ENCODE data around the gene GPT2.
"Not testable (repeated sequence)": the region's sequence is repeated elsewhere in the genome, so short reads cannot be mapped to it uniquely, and the experiment has no call there.

Gene GPT2

DNA sequence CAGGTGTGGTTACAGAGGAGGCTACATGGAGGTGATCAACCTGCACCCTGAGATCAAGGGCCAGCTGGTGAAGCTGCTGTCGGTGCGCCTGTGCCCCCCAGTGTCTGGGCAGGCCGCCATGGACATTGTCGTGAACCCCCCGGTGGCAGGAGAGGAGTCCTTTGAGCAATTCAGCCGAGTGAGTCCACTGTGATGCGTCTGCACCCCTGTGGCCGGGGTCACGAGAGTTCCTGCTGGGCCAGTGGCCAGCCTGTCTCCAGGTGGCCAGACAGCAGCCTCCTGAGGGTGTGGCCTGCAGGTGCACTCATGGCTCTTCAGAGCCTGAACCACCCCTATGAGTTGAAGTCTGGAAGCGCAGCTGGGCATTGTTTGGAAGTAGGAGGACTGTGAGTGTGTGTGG is 38.1 kb downstream of the GPT2 start:
- no peak for DNase-seq

DNA sequence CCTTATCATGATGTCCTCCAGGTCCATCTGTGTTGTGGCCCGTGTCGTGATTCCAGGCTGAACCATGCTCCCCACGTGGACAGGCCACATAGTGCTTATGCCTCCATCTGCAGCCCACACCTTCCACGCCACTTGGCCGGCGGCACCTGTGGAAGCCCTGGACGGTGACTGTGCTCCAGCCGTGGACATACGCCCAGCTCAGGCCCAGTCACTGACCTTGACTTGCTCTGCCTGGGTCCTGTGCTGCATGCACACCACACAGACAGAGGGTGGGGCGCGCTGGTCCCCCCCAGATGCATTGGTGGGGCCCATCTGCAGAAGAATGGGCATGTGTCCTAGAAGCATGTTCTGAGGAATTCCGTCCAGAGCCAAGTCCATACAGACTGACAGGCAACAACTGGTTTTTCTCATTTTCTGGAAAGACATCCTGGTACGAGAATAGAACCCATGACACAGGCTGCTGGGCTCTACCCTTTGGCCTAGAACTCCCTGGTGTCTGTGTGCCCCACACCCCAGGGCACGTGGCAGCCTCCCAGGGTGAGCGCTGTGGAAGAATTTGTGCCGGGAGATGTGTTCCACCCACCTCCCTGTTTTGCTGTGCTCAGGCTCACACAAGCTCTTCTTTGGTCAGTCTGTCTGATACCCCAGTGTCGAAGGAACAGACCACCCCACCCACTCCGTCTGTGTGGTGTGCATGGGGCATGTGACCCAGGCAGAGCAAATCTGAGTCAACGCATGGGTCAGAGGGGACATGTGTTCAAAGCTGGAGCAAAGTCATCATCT is 39.5 kb downstream of the GPT2 start:
- DNase-seq = no peak

DNA sequence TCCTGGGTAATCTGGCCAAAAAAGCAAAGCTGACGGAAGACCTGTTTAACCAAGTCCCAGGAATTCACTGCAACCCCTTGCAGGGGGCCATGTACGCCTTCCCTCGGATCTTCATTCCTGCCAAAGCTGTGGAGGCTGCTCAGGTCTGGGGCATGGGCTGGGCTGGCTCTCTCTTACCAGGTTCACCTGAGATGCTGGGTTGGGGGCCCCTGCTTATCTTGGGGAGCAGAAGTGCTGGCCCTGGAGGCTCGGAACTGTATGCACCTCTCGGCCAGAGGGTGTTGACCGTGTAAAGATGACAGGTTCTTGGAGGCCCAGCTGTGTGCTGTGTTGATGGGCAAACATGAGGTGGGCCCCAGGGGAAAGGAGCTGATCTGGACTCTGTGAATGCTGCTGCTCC is 40.2 kb downstream of the GPT2 start:
- DNase-seq = no peak

DNA sequence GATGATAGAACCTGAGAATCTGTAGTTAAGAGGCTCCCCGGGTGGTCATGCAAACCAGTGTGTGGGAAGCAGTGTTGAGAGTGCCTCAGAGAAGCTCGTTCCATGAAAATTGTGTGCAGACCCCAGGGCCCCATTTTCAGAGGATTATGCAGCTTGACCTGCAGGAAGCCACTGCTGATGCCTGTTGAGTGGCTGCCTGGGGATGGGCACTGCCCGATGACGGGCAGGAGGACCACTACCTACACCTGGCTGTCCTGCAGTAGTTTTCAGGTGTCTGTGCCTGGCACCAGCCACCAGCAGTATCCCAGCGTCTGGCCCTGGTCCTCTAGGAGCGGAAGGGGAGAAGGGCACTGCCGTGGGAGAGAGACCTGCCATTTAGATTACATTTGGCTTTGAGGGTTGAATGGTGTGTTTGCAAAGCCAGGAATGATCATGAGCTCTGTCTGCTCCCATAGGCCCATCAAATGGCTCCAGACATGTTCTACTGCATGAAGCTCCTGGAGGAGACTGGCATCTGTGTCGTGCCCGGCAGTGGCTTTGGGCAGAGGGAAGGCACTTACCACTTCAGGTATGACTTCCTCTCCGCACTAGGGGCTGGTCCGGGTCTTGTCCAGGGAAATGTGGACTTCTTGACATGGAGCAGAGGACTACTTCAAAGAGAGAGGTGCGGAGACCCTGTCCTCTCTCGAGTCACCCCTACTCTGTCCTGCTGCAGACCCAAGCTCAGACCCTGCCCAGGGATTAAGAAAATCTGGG is 42.5 kb downstream of the GPT2 start:
- DNase-seq = no peak

DNA sequence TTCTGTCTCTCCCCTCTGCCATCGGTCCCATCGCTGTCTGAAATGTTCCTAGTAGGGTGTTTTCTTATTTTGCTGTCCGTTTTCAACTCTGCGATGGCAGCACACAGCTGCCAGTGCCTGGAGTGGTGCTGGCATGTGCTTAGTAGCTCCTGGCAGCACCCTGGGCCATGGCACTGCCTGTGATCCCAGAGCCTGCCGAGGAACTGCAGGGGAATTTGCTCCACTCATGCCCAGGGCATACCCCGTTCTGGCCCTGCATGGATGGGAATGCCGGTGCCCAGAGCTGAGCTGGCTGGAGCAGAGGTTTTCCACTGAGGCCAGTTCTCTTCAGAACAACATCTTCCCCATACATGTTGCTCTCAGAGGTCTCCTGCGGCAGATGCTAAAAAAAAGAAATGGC is 43.1 kb downstream of the GPT2 start:
- no peak for DNase-seq

DNA sequence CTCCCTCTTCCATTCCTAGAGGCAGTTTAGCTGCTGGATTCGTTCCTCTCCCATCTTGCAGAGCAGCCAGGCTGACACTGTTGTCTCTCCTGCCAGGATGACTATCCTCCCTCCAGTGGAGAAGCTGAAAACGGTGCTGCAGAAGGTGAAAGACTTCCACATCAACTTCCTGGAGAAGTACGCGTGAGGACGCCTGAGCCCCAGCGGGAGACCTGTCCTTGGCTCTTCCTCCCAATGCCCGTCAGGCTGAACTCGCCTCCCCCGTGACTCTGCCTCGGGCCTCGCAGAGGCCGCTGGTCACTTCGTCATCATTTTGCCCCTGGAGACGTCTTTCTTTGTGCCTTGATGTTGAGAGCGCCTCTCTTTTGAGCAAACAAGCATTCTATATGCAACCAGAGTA is 44.6 kb downstream of the GPT2 start:
- DNase-seq = no peak

DNA sequence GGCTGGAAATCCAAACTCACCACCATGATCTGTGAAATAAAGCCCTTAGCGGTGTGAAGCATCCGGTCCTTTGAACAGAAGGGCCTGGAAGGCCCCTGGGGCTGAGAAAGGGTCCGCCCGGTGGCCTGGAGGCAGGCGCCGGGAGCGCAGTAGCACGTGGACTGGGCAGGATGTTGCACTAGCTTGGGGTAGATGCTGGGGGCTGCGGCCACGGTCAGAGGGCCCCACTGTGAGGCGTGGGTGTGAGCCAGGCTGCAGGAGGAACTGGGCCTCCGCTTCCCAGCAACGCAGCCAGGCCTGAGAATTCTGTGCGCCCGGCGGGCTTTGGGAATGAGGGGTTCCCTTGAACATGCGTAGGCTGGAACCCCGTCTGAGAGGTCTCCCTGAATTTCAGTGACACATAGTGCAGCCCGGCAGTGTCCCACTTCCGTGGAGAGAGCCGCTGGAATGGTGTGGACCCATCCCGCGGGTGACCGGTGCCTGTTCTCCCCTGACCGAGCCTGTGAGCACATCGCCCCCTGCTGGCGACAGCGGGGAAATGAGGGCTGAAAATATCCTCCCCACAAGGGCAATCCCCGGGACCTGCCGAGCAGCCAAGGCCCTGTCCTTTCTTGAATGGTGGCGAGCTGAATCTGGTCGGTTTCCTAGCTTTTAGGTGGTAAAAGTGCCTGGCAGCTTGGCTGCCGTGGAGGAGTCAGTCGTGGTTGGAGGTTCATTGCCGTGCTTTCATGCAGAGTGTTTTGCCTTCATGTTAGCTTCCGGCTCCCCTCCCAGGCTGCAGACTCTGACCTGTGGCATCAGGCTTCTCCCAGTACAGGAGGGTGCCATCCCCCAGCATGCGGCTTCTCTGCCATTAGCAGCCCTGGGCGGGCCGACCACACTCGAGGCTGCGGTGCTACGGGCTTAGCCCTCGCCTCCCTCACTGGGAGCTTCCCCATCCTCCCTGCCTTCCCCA is 45.5 kb downstream of the GPT2 start:
- peak; percentile 20 to 64 (median 43) for DNase-seq

DNA sequence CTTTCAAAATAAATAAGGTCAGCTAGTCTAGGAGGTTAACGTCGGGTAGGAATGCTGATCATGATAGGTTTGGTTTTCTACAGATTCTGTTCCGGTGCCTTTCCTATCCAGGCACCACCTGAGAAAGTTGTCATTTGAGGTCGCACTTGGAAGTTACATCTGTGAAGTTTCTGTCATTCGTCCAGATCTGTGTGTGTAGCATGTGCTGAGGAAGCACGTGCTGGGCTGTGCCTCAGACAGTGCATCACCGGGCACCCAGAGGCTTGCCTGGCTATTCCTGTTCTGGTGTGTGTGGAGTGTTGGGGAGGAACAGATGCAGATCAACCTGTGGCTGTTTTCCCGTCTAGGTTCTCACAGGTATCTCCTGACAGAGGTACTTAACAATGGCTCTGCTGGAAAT is 46.7 kb downstream of the GPT2 start:
- no peak for DNase-seq

DNA sequence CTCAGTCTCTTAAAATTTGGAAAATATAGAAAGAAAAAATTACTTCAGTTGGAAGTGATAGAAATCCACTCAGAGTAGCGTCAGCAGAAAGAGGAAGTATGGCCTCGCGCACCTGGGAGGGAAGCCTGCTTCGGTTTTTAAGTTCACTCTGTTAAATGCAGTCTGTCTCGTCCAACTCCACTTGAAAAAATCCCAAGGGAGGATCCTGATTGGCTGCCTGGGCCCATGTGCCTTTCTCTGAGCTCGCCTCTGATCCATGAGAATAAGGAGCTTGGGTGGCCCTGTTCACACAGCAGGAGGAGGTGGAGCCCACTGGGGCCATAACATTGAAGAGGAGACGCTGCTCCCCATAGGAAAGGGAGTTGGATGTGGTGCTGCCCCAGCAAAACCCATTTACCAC is 48.6 kb downstream of the GPT2 start:
- no peak for DNase-seq

DNA sequence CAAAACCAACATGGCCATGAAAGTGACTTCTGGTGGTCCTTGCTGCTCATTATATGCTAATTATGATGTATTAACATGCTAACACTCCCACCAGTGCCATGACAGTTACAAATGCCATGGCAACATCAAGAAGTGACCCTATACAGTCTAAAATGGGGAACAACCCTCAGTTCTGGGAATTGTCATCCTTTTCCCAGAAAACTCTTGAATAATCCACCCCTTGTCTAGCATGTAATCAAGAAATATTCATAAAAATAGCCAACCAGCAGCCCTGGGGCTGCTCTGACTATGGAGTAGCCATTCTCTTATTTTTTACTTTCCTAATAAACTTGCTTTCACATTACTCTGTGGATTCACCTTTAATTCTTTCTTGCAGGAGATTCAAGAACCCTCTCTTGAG is 53.4 kb downstream of the GPT2 start:
- no peak for DNase-seq

DNA sequence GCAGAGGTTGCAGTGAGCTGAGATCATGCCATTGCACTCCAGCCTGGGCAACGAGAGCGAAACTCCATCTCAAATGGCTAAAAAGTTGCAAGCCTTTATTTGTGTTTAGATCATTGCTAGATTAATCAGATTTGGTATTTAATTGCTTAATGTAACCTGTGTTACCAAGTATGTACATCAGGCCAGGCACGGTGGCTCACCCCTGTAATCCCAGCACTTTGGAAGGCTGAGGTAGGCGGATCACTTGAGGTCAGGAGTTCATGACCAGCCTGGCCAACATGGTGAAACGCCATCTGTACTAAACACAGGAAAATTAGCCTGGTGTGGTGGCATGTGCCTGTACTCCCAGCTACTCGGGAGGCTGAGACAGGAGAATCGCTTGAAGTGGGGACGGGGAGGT is 60.6 kb downstream of the GPT2 start:
- DNase-seq = not testable (repeated sequence)

DNA sequence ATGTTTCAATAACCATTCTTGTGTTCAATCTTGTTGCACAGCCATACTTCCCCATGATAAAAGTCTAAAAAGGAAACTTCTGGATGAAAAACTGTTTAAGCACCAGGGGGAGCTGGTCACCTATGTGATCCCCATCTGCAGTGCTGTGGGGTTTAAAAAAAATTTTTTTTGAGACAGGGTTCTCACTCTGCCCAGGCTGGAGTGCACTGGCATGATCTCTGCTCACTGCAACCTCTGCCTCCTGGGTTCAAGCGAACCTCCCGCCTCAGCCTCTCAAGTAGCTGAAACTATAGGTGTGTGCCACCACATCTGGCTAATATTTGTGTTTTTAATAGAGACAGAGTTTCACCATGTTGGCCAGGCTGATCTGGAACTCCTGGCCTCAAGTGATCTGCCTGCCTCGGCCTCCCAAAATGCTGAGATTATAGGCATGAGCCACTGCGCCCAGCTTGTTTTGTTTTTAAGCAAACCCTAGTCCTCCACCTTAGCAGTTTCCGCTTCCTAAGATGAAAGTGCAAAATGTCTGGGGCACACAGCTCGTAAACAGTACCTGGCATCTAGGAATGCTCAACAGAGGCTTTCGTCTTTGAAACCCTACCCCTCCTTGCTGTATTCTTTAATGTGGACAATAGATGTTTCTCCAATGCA is 63.9 kb downstream of the GPT2 start:
- peak in 1 of 5 experiments; percentile 72 for DNase-seq

DNA sequence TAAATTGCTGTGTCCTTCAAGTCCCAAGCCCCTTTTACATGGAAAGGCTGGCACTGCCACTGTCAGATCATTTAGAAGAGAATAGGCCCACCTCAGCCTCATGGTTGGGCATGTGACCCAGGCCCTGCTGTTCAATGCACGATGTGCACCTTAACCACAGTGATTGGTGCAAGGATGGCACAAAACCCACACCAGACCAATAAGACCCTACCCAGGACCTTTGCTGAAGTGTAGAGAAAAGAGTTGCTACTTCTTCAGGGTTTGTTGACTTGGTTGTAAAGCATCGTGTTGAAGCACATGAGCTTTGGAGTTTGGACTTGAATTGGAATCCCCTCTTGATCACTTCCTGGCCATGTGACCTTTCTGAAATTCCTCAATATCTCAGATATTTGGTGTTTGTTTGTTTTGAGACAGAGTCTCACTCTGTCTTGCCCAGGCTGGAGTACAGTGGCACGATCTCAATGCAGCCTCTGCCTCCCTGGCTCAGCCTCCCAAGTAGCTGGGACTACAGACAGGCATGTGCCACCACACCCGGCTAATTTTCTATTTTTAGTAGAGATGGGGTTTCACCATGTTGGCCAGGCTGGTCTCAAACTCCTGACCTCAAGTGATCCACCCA is 64.5 kb downstream of the GPT2 start:
- DNase-seq = no peak

DNA sequence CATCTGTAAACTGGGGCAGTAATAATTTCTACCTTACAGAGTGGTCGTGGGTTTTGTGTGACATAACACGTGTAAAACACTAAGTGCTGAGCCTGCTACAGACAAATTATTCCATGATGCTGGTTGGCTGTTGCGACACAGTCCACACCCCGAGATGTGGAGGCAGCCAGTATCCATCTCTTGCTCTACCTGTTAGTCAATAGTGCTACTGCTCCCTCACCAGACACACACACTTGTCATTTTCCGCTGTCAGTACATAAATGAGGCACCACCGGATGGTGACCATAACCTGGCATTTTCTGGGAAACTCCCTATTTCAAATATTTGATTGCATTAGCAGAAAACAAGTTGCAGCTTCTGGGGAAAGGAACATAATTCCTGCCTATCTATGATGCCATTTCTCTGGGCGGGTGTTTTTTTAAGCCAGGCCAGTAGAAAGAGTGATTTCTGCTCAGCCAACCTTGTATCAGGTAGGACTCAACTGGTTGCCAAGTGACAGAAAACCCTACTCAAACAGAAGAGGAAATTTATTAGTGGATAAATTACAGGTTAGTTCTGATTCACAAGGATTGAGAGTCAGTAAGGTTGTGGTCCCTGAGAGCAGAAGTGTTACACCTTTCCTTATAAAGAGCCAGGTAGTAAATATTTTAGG is 65.2 kb downstream of the GPT2 start:
- DNase-seq = peak in 2 of 5 experiments; percentile 32 to 73

DNA sequence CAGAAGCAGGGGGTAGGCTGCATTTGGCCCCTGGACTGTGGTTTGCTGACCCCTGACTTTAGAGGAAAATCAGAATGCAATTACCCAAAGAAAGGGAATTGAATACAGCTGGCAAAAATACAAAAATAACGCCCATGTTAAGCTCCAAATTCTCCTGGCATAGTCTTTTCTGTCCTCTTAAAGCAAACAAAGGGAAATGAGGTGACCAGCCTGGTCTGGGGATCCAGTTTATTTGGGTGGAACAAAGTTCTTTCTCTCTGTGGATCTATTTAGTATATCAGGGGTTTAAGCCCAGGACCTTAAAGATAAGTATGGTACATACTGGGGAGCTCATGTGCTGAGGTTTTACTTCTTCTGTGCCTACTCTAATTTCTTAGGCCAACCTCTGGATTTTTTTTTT is 65.8 kb downstream of the GPT2 start:
- no peak for DNase-seq

DNA sequence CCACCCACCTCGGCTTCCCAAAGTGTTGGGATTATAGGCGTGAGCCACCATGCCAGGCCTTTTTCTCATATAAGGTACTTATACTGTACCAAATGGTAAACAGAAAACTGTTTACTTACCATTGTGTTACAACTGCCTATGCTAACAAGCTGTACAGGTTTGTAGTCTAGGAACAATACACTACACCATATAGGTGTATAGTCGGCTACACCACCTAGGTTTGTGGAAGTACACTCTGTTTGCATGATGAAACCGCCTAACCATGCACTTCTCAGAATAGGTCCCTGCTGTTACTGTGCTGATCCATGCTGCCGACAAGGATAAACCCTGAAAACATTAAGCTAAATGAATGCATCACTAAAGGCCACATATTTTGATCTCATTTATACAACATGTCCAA is 70.4 kb downstream of the GPT2 start:
- no peak for DNase-seq

DNA sequence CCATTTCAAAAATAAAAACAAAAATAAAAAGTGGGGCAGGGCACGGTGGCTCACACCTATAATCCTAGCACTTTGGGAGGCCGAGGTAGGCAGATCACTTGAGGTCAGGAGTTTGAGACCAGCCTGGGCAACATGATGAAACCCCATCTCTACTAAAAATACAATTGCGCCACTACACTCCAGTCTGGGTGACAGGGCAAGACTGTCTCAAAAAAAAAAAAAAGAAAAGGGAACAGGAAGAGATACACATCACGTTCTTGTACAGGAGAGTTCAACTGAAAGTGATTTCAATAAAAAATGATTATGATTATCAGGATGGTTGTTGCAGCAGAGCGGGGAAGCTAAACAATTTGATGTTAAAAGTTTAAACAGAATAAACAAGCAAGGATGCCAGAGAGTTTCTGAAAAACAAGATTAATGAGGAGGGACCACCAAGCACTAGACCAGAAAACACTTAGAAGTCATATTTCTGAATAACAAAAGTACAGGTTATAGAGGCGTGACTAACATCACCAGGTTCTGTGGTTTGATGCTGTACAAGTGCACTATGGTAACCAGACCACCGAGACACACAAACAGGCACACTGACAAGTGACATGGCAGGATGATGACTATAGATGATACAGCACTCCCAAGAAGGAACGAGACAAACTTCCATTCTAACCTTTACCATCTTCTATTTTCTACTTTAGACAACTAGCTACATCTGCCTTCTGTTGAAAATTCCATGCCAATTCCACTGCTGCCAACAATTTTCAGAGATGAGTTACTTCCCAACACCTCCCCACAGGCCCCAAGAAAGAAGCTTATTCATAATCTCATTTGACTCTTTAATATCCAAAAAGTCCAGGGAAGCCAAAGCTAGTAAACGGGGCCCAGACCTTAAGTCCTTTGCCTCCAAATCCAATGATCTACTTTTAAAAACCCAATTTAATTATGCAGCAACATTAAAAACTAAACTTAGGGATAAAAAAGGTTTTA is 77.5 kb downstream of the GPT2 start:
- peak in 2 of 5 experiments; percentile 27 to 86 for DNase-seq

DNA sequence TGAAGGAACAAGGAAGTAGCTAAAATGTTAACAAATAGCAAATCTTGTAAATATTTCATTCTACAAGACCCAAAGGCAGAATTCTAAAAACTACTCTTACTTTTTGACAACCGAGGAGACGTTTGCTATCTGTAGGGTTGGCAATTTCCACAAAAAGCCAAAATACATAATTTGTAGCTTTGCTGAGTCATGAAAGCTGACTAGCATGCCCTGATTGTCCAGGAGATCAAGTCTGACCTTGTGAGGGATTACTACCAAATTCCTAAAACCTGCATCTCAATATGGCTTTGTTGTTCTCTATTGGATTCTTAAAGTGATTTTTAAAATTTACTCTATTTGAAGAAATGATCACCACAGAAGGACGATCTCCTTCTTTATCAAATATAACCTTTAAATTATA is 78.5 kb downstream of the GPT2 start:
- no peak for DNase-seq

DNA sequence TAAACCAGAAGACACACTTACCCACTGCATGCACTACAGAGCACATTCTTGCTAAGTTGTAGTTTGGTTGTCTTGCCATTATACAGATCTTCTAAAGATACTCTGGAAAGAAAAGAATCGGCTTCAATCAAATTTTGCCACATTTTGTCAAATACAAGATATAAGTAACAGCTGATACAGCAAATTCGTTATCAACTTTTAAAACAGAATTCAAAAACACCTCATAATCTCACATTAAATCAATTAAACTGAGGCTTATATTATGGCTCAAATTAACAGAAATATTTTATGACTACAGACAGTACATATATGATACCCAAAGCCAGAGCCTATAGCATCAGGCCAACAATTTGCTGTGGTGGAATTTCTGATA is 83.9 kb downstream of the GPT2 start:
- no peak for DNase-seq

DNA sequence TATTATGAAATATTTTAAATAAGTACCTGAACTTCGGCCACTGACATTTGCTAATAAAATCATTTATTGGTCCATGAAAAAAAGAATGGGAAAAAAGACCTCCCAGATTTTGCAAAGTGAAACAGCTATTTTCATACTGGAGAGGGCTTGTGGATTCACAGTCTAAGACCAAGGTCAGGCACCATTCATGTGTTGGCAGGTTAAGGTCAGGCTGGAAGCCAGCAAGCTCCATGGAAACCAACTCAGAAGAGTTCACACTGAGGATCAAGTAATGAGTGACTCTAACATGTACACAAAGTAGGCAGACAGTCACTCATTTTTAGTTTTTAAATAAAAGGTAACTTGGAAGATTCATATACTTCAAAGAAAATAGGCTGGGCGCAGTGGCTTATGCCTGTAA is 85.9 kb downstream of the GPT2 start:
- DNase-seq = no peak
